C1 segment of cervical spinal cord (tissue), 14 donors: ENCODE results near the gene ROBO2.

Source experiments
- DNase-seq, 14 donors: peaks; one replicate each; lab custom pipeline; 2025; lab: John Stamatoyannopoulos, UW

ROBO2 gene

GRCh38 chr3:77051591-77051990 lies 11.7 kb downstream of the ROBO2 start:
- no peak for DNase-seq

GRCh38 chr3:77052051-77052501 lies 12.2 kb downstream of the ROBO2 start:
- DNase-seq = no peak

- no peak for DNase-seq
These were observed 13.1 kb downstream of the ROBO2 start for GRCh38 chr3:77052733-77053670.

GRCh38 chr3:77053795-77054194 lies 13.9 kb downstream of the ROBO2 start:
- DNase-seq = peak in 1 of 14 donors; percentile 29

- DNase-seq = no peak
These were observed 16.0 kb downstream of the ROBO2 start for GRCh38 chr3:77055841-77056341.

GRCh38 chr3:77059354-77059753 lies 19.5 kb downstream of the ROBO2 start:
- no peak for DNase-seq

GRCh38 chr3:77063423-77063822 lies 23.5 kb downstream of the ROBO2 start:
- no peak for DNase-seq

- DNase-seq = no peak
These were observed 25.9 kb downstream of the ROBO2 start for GRCh38 chr3:77065750-77066149.

GRCh38 chr3:77066829-77067228 lies 26.9 kb downstream of the ROBO2 start:
- DNase-seq = no peak

- no peak for DNase-seq
These were observed 28.9 kb downstream of the ROBO2 start for GRCh38 chr3:77068808-77069207.

GRCh38 chr3:77071364-77071763 lies 31.5 kb downstream of the ROBO2 start:
- no peak for DNase-seq

- DNase-seq = no peak
These were observed 31.9 kb downstream of the ROBO2 start for GRCh38 chr3:77071809-77072208.

GRCh38 chr3:77072232-77072631 lies 32.3 kb downstream of the ROBO2 start:
- no peak for DNase-seq

- DNase-seq = no peak
These were observed 38.4 kb downstream of the ROBO2 start for GRCh38 chr3:77078279-77078678.

- no peak for DNase-seq
These were observed 40.2 kb downstream of the ROBO2 start for GRCh38 chr3:77079988-77080610.

GRCh38 chr3:77081240-77081661 lies 41.4 kb downstream of the ROBO2 start:
- peak in 2 of 14 donors; percentile 5 to 82 for DNase-seq

GRCh38 chr3:77084511-77084910 lies 44.6 kb downstream of the ROBO2 start:
- no peak for DNase-seq

GRCh38 chr3:77086408-77086807 lies 46.5 kb downstream of the ROBO2 start:
- no peak for DNase-seq

- DNase-seq = no peak
These were observed 51.9 kb downstream of the ROBO2 start for GRCh38 chr3:77091809-77092208.

GRCh38 chr3:77093101-77093500 lies 53.2 kb downstream of the ROBO2 start:
- no peak for DNase-seq

- DNase-seq = no peak
These were observed 56.2 kb downstream of the ROBO2 start for GRCh38 chr3:77096145-77096544.
